Heart left ventricle (tissue), 16 donors: ENCODE results near the gene AFF3. TPM values are rescaled to one million over a fixed set of nuclear protein-coding genes. Genes with fewer than 3 reads are reported as not detected.

Experiments used
- ATAC-seq, 4 donors: fragments of 200-7000 bp; cut with Tn5 transposase; one replicate each; pipeline ENCODE4 v1.9.1; 2020 to 2022; ENCODE audit warnings: moderate library complexity in 4 of 4, mild to moderate bottlenecking in 3 of 4, moderate number of reproducible peaks in 1 of 4
- DNase-seq, 5 donors: peaks; one replicate each; pipeline ENCODE4 v3.0.0-alpha.2; 2020
- H3K27ac ChIP-seq, 12 donors: fragments of 200-600 bp; sonication (generic) in 4 of 12; one replicate each; pipeline versions ENCODE4 v1.5.0 to v1.8.0; 2016 to 2022; ENCODE audit warnings: mild to moderate bottlenecking in 2 of 12
- H3K27me3 ChIP-seq, 9 donors: fragments of 200-600 bp; sonication (generic) in 2 of 9; one replicate each; pipeline versions ENCODE4 v1.5.1 to v1.8.0; 2016 to 2022; ENCODE audit warnings: mild to moderate bottlenecking in 3 of 9
- H3K36me3 ChIP-seq, 9 donors: fragments of 200-600 bp; sonication (generic) in 2 of 9; one replicate each; pipeline versions ENCODE4 v1.5.0 to v1.8.0; 2018 to 2022; ENCODE audit warnings: mild to moderate bottlenecking in 2 of 9
- H3K4me1 ChIP-seq, 12 donors: fragments of 200-600 bp; sonication (generic) in 4 of 12; one replicate each; pipeline versions ENCODE4 v1.5.0 to v1.8.0; 2016 to 2022; ENCODE audit warnings: mild to moderate bottlenecking in 3 of 12
- H3K4me3 ChIP-seq, 12 donors: fragments of 200-600 bp; sonication (generic) in 4 of 12; one replicate each; pipeline versions ENCODE4 v1.5.0 to v1.8.0; 2017 to 2022; ENCODE audit warnings: mild to moderate bottlenecking in 9 of 12, moderate library complexity in 4 of 12
- H3K9me3 ChIP-seq, 12 donors: fragments of 200-600 bp; sonication (generic) in 4 of 12; one replicate each; pipeline versions ENCODE4 v1.5.0 to v1.8.0; 2016 to 2022; ENCODE audit warnings: mild to moderate bottlenecking in 1 of 12
- POLR2A ChIP-seq, 2 donors: fragments of 450-650 bp; IDR thresholded peaks; one replicate each; pipeline ENCODE4 v1.6.1; 2017; ENCODE audit warnings: antibody characterized with exemption in 2 of 2, mild to moderate bottlenecking in 2 of 2, moderate library complexity in 2 of 2
- WGBS, 4 donors: extraction: QIAGEN DNeasy Blood & Tissue Kit in 2 of 4; methylation state at CpG; one replicate each; pipeline versions ENCODE4 v1.1.5 to v1.1.7; 2013 to 2018; 5-methylcytosine and 5-hydroxymethylcytosine counted together
- intact Hi-C, 10 donors: fragments of 100-400 bp; cut with DNase I; formaldehyde crosslinking; loops; one replicate each; pipeline versions ENCODE4 v1.11.1 to v1.14.2; 2022
- polyA plus RNA-seq, 2 donors: library from polyadenylated mRNA; stranded (reverse); fragments of 200-250 nt; gene quantifications; one replicate each; pipeline ENCODE4 v1.2.3, GENCODE V29; 2013
- total RNA-seq, 9 donors: library from RNA; depleted of rRNA in 2 of 9; stranded (reverse); fragments of >200 nt in 2 of 9; fragmentation: NEBNext Ultra II Directional in 3 of 9; extraction: Animal tissue kit (Norgen Biotek cat#: 25700) in 3 of 9; gene quantifications; one replicate each; pipeline versions ENCODE4 v1.1.0 to v1.2.4, GENCODE V29; 2016 to 2023
- TF ChIP-seq, protein P1 (sequence below), 12 donors: fragments of 200-600 bp; sonication (generic) in 4 of 12; IDR thresholded peaks; one replicate each; pipeline versions ENCODE4 v1.5.0 to v1.8.0; 2018 to 2022; ENCODE audit warnings: antibody characterized with exemption in 12 of 12, mild to moderate bottlenecking in 5 of 12
- donor health status: ischemic (EF 13 %, LVEDD 7.1; RV severe dilation, severe dysfunction).
- donor health status: healthy with polysubstance abuse.
- donor health status: DM: no; HTN: yes; CAD: no.
- donor health status: DM: no; HTN: no; CAD: no.
- donor health status: ischemic (EF 25% LVEDD 6.9; RV normal size, moderate dysfunction).
- donor health status: ischemic (EF 25% LVEDD 5.7; RV mildly dilated, moderate dysfunction).
- donor health status: healthy.
- donor health status: DM: yes; HTN: yes; CAD: no.
- donor health status: ischemic (EF 35%, LVEDD 5.7; RV mildly dilated, moderate dysfunction).
- donor health status: nonischemic (EF 11% LVEDD 7.7; RV severe dilation, severe dysfunction).
- donor health status: DM: yes; HTN: yes; CAD: no.
- donor health status: PGD.
- donor health status: ischemic (EF 29% LVEDD 5.4; RV normal size, mild dysfunction).
- donor health status: nonischemic (EF 23%, LVEDD 6.1; RV moderate dilation, normal function).

The AFF3 gene
- total and polyA plus RNA-seq, 11 donors, result 1.3 to 15.5 (median 4.7) TPM

DNA sequence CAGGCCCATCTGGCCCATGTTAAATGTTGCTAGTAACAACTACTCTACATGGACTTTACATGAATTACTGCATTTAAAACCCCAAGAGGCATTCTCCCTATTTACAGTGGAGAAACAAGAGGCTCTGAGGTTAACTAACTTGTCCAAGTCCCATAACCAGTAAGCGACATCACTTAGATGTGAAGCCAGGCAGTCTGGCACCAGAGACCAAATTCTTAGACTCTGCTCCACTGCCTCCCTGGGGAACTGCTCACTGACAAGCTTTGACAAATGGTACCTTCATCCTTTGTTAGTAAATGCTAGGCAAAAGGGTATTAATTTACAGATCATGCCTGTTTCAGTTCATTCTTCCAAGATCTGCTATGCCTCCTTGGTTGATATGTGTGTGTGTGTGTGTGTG lies 124.8 kb downstream of the AFF3 start:
- Histone ChIP-seq H3K36me3 (no peaks in the 10 kb centered on the region), H3K27ac (no peak overlapping the region), H3K27me3 (no peaks in the 10 kb centered on the region), H3K4me3 (no peak overlapping the region), H3K9me3 (no peaks in the 10 kb centered on the region), H3K4me1 (peaks cover 0 to 14% (median 2%) of the 10 kb centered on the region in 12 donors)
- intact Hi-C loops, result no loop called here
- TF ChIP-seq, protein P1, sequence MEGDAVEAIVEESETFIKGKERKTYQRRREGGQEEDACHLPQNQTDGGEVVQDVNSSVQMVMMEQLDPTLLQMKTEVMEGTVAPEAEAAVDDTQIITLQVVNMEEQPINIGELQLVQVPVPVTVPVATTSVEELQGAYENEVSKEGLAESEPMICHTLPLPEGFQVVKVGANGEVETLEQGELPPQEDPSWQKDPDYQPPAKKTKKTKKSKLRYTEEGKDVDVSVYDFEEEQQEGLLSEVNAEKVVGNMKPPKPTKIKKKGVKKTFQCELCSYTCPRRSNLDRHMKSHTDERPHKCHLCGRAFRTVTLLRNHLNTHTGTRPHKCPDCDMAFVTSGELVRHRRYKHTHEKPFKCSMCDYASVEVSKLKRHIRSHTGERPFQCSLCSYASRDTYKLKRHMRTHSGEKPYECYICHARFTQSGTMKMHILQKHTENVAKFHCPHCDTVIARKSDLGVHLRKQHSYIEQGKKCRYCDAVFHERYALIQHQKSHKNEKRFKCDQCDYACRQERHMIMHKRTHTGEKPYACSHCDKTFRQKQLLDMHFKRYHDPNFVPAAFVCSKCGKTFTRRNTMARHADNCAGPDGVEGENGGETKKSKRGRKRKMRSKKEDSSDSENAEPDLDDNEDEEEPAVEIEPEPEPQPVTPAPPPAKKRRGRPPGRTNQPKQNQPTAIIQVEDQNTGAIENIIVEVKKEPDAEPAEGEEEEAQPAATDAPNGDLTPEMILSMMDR (IDR thresholded peaks at IDR 0.05), result no peak
- no peak for TF ChIP-seq POLR2A (IDR thresholded peaks at IDR 0.05)
- DNase-seq (no peak), ATAC-seq (no peak)
- 67 to 85% (median 71%) methylated on average over 1 of the region's 1 CpG for WGBS, 4 donors

GRCh38 chr2:100016756-100017155 lies 125.6 kb downstream of the AFF3 start:
- intact Hi-C loops, result no loop called here
- peaks cover 0 to 14% (median 2%) of the 10 kb centered on the region in 12 donors for H3K4me1 ChIP-seq
- no peak overlapping the region for H3K4me3 ChIP-seq
- no peaks in the 10 kb centered on the region for H3K9me3 ChIP-seq
- H3K36me3 ChIP-seq, result no peaks in the 10 kb centered on the region
- WGBS, 4 donors, result 90 to 97% (median 94%) methylated on average over 3 of the region's 3 CpGs
- TF ChIP-seq, protein P1 (IDR thresholded peaks at IDR 0.05), result no peak
- no peak for TF ChIP-seq POLR2A (IDR thresholded peaks at IDR 0.05)
- no peaks in the 10 kb centered on the region for H3K27me3 ChIP-seq
- no peak for DNase-seq
- ATAC-seq, result no peak
- H3K27ac ChIP-seq, result no peak overlapping the region

DNA sequence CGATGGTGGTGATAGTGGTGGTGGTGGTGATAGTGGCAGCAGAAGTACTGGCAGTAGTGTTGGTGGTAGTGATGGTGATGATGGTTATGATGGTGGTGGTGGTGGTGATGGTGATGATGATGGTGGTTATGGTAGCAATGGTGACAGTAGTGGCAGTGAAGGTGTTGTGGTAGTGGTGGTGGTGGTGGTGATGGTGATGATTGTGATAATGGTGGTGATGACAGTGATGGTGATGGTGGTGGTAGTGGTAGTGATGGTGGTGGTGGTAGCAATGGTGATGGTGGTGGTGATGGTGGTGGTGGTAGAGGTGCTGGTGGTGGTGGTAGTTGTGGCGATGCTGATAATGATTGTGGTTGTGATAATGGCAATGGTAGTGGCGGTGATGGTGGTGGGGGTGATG lies 126.5 kb downstream of the AFF3 start:
- WGBS, 4 donors, result 83 to 99% (median 96%) methylated on average over 3 of the region's 3 CpGs
- no peaks in the 10 kb centered on the region for H3K27me3 ChIP-seq
- no peaks in the 10 kb centered on the region for H3K9me3 ChIP-seq
- no peak for TF ChIP-seq POLR2A (IDR thresholded peaks at IDR 0.05)
- TF ChIP-seq, protein P1 (IDR thresholded peaks at IDR 0.05), result no peak
- H3K4me1 ChIP-seq, result peaks cover 0 to 15% (median 2%) of the 10 kb centered on the region in 12 donors
- DNase-seq, result no peak
- H3K27ac ChIP-seq, result no peak overlapping the region
- intact Hi-C loops, result no loop called here
- ATAC-seq, result no peak
- H3K4me3 ChIP-seq, result no peak overlapping the region
- no peaks in the 10 kb centered on the region for H3K36me3 ChIP-seq

DNA sequence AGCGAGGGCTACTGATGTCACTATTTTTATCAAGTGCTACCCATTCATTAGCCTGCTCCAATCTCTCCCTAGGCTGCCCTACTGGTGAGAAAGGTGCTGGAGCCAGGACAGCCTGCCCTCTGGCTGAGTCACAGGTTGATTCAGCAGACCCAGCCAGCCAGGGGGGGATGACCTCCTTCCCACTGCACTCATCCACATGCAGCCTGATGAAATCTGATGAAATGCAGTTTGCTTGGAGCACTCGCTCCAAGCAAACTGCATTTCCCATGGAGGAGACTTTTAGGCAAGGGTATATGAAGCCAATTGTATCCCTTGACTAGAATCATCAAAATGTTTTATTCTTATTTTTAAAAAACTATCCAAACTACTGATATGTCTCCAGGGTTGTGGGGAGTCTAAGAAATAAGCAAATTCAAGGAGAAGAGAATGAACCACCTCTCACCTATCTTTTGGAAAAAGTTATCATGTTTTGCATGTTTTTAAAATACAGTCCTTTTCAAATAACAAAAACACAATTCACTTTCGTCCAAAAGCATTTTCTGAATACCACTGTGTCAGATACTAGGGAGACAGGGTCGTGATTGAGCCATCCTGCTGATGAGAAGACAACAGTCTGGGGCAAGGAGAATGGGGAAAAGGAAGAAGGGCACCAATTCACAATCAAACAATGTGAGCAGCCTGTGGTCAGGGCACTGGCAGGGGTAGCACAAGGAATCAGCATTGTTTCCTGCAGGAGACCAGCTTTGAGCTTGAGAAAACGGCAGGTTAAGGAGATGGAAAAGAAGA lies 128.3 kb downstream of the AFF3 start:
- peak; percentile 95 to 99 (median 96) for ATAC-seq
- Histone ChIP-seq H3K9me3 (no peaks in the 10 kb centered on the region), H3K27ac (peak overlapping the region in 1 of 12 donors; percentile 32), H3K4me3 (no peak overlapping the region), H3K27me3 (no peaks in the 10 kb centered on the region), H3K4me1 (peaks cover 0 to 16% (median 4%) of the 10 kb centered on the region in 12 donors), H3K36me3 (no peaks in the 10 kb centered on the region)
- DNase-seq, result peak; percentile 58 to 81 (median 64)
- no peak for TF ChIP-seq POLR2A (IDR thresholded peaks at IDR 0.05)
- TF ChIP-seq, protein P1 (IDR thresholded peaks at IDR 0.05), result peak in 7 of 12 donors; percentile 7 to 42 (median 25)
- intact Hi-C loops, result no loop called here
- WGBS, 4 donors, result 41 to 55% (median 51%) methylated on average over 5 of the region's 5 CpGs
